Thyroid gland (tissue), 4 donors: ENCODE data around the gene TLE4. TPM values are rescaled to one million over a fixed set of nuclear protein-coding genes. Genes with fewer than 3 reads are reported as not detected.

ENCODE experiments used
- DNase-seq, 2 donors: peaks; one replicate each; pipeline ENCODE4 v3.0.0-alpha.2; 2019
- H3K27ac ChIP-seq, 3 donors: fragments of 200-600 bp; sonication (generic); 1 replicate in 2 of 3; 2 replicates in 1 of 3; pipeline ENCODE4 v1.5.1; 2016 to 2019; ENCODE audit warnings: mild to moderate bottlenecking in 1 of 3, moderate library complexity in 1 of 3
- H3K27me3 ChIP-seq: fragments of 200-600 bp; sonication (generic); one replicate; pipeline ENCODE4 v1.5.1; 2019
- H3K36me3 ChIP-seq, 2 donors: fragments of 200-600 bp; sonication (generic); one replicate each; pipeline ENCODE4 v1.5.1; 2016 to 2019
- H3K4me1 ChIP-seq, 2 donors: fragments of 200-600 bp; sonication (generic); one replicate each; pipeline ENCODE4 v1.5.1; 2017 to 2019
- H3K4me3 ChIP-seq, 3 donors: fragments of 200-600 bp; sonication (generic); replicated peaks in 1 of 3; 1 replicate in 2 of 3; 2 replicates in 1 of 3; pipeline ENCODE4 v1.5.1; 2016; ENCODE audit warnings: mild to moderate bottlenecking in 1 of 3
- H3K9me3 ChIP-seq: fragments of 200-600 bp; sonication (generic); one replicate; pipeline ENCODE4 v1.5.1; 2017
- POLR2A ChIP-seq, 2 donors: fragments of 450-650 bp; IDR thresholded peaks; one replicate each; pipeline ENCODE4 v1.6.1; 2017; ENCODE audit warnings: antibody characterized with exemption in 2 of 2, mild to moderate bottlenecking in 2 of 2, moderate library complexity in 1 of 2
- WGBS, 2 donors: methylation state at CpG; one replicate each; pipeline ENCODE4 v1.1.5; 2017; 5-methylcytosine and 5-hydroxymethylcytosine counted together
- intact Hi-C: fragments of 100-400 bp; cut with DNase I; formaldehyde crosslinking; loops from one replicate; pipeline ENCODE4 v1.15.1; 2023
- total RNA-seq, 4 donors: library from RNA; depleted of rRNA; stranded (reverse); fragments of >200 nt; gene quantifications; one replicate each; pipeline ENCODE4 v1.2.3, GENCODE V29; 2016
- TF ChIP-seq, protein P1 (sequence below), 6 experiments: fragments of 200-600 bp in 3 of 6; fragments of 450-650 bp in 3 of 6; sonication (generic) in 3 of 6; IDR thresholded peaks; one replicate each; pipeline ENCODE4 v1.5.1; 2016 to 2019; ENCODE audit warnings: antibody characterized with exemption in 6 of 6, mild to moderate bottlenecking in 2 of 6, inconsistent platforms in 1 of 6, moderate library complexity in 1 of 6

TLE4 gene
- total RNA-seq, 4 donors from 2014 or later: 40.3 to 64.2 (median 52.8) TPM

DNA sequence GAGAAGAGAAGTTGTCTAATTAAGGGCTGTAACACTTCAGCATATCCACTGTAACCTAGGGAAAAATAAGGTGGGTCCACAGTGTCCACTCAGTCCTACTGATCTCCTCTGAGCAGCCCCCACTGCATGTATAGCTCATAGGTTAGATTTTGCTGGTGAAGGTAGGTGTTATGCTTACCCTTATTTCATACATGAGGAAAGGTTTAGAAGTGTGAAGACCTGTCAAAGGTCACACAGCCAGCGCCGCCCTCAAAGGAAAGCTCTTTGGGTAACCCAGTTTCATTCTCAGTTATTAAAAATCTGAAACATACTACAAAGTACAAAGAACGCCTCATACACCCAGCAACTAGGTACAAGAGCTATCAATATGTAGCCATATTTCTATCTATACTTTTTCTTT is 87.2 kb downstream of the TLE4 start:
- H3K4me1 ChIP-seq: no peaks in the 10 kb centered on the region
- no peaks in the 10 kb centered on the region for H3K36me3 ChIP-seq
- intact Hi-C loops: no loop called here
- H3K27ac ChIP-seq: no peak overlapping the region
- no peaks in the 10 kb centered on the region for H3K27me3 ChIP-seq
- no peaks in the 10 kb centered on the region for H3K9me3 ChIP-seq
- TF ChIP-seq POLR2A (IDR thresholded peaks at IDR 0.05): no peak
- TF ChIP-seq, protein P1, sequence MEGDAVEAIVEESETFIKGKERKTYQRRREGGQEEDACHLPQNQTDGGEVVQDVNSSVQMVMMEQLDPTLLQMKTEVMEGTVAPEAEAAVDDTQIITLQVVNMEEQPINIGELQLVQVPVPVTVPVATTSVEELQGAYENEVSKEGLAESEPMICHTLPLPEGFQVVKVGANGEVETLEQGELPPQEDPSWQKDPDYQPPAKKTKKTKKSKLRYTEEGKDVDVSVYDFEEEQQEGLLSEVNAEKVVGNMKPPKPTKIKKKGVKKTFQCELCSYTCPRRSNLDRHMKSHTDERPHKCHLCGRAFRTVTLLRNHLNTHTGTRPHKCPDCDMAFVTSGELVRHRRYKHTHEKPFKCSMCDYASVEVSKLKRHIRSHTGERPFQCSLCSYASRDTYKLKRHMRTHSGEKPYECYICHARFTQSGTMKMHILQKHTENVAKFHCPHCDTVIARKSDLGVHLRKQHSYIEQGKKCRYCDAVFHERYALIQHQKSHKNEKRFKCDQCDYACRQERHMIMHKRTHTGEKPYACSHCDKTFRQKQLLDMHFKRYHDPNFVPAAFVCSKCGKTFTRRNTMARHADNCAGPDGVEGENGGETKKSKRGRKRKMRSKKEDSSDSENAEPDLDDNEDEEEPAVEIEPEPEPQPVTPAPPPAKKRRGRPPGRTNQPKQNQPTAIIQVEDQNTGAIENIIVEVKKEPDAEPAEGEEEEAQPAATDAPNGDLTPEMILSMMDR (IDR thresholded peaks at IDR 0.05): no peak
- no peak for DNase-seq
- WGBS, 2 donors: 97% methylated on average over 3 of the region's 3 CpGs
- H3K4me3 ChIP-seq: no peak overlapping the region

DNA sequence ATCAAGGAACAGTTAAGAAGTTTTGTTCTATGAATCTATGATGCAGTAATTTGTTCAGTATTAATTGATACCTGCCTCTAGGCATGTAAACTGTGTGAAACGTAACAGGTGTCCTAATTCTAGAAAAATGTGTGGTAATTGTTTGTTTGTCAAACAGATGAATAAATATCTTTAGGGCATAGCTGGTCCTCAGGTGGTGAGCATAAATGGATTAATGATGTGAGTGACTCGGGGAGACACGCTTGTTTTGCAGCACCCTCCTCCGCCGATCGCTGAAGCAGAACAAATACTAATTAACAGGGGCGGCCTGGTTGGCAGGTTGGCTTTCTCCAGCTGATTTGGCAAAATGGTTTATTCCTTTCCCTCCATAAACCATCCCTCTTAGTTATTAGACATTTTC is 88.8 kb downstream of the TLE4 start:
- DNase-seq: no peak
- WGBS, 2 donors: 94 to 96% methylated on average over 7 of the region's 7 CpGs
- intact Hi-C loops: no loop called here
- H3K9me3 ChIP-seq: no peaks in the 10 kb centered on the region
- H3K4me3 ChIP-seq: no peak overlapping the region
- H3K27me3 ChIP-seq: no peaks in the 10 kb centered on the region
- no peaks in the 10 kb centered on the region for H3K4me1 ChIP-seq
- no peak for TF ChIP-seq POLR2A (IDR thresholded peaks at IDR 0.05)
- TF ChIP-seq, protein P1 (IDR thresholded peaks at IDR 0.05): no peak
- no peak overlapping the region for H3K27ac ChIP-seq
- H3K36me3 ChIP-seq: no peaks in the 10 kb centered on the region

DNA sequence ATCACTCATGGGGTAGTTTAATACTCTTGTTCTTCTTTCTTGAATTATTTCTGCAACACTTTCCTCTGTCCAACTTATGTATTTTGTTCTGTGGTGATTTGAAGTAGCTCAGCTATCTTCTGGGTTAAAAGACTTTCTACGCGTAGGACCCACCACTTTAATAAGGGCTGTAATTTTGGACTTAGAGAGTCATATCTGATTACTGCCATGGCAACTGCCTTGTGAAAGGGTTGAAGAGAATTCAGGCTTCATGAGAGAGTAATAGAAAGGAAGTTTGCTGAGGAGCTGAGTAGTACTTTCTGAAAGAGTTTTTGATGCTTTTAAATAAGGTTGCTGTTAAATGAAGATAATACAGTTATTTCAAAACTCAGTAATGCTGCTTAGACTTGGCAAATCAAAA is 89.5 kb downstream of the TLE4 start:
- intact Hi-C loops: no loop called here
- H3K9me3 ChIP-seq: no peaks in the 10 kb centered on the region
- TF ChIP-seq POLR2A (IDR thresholded peaks at IDR 0.05): no peak
- TF ChIP-seq, protein P1 (IDR thresholded peaks at IDR 0.05): no peak
- no peaks in the 10 kb centered on the region for H3K36me3 ChIP-seq
- no peaks in the 10 kb centered on the region for H3K27me3 ChIP-seq
- DNase-seq: no peak
- H3K4me1 ChIP-seq: no peaks in the 10 kb centered on the region
- H3K4me3 ChIP-seq: no peak overlapping the region
- H3K27ac ChIP-seq: no peak overlapping the region
- 96 to 97% methylated on average over 2 of the region's 2 CpGs for WGBS, 2 donors

DNA sequence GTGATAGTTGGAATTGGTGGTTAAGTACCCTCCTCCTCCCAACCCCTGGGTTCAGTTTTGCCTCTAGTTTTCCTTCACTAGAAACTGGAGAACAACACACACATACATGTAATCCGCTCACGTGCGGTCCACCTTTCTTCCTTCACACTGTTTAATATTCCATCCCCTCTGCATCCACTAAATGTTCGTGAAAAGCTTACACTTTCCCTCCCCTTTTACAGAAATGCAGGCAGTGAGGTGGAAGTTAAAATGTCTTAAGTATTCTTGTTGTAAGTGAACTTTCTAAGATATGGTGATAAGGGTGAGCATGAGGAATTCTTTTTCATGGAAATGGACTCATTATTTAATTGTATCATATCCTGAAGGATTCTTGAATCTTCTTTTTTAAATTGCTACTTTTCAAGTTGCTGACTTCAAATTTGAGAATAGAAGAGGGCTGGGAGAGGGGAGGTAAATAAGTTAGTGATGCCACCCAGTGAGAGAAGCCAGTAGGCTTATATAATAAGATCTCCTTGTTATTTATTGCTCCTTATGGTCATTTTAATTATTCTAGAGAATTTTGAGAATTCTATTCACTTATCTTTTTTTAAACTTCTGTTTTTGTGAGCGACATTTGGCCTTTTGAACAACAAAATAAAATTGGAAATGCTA is 90.2 kb downstream of the TLE4 start:
- Histone ChIP-seq H3K27ac (no peak overlapping the region), H3K9me3 (no peaks in the 10 kb centered on the region), H3K36me3 (no peaks in the 10 kb centered on the region), H3K4me1 (no peaks in the 10 kb centered on the region), H3K27me3 (no peaks in the 10 kb centered on the region), H3K4me3 (no peak overlapping the region)
- intact Hi-C loops: no loop called here
- DNase-seq: no peak
- TF ChIP-seq POLR2A (IDR thresholded peaks at IDR 0.05): no peak
- TF ChIP-seq, protein P1 (IDR thresholded peaks at IDR 0.05): no peak
- 86 to 88% methylated on average over 5 of the region's 5 CpGs for WGBS, 2 donors

DNA sequence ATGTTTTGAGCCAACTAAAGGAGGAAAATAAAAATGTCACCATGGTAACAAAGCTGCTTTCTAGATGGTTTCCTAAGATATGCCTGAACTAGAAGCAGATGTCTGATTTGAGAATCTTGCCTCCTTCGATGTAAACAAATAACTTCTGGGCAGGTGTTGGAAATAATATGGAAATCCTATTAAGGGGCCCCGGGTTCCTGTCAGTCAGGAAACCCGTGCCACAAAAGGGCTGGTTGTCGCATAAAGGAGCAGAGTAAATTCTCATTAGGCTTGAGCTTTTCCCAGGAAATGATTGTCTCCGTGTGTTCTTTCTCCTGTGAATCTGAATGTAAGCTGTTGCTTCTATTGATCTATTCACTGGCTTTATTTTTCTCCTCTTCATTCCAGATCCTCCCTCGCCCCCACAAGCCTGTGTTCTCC is 90.8 kb downstream of the TLE4 start:
- no peaks in the 10 kb centered on the region for H3K9me3 ChIP-seq
- peaks cover under 1 to 1% of the 10 kb centered on the region in 2 donors for H3K4me1 ChIP-seq
- WGBS, 2 donors: 53 to 56% methylated on average over 6 of the region's 6 CpGs
- TF ChIP-seq POLR2A (IDR thresholded peaks at IDR 0.05): no peak
- TF ChIP-seq, protein P1 (IDR thresholded peaks at IDR 0.05): no peak
- no peaks in the 10 kb centered on the region for H3K36me3 ChIP-seq
- no peak overlapping the region for H3K4me3 ChIP-seq
- intact Hi-C loops: no loop called here
- DNase-seq: no peak
- H3K27ac ChIP-seq: no peak overlapping the region
- H3K27me3 ChIP-seq: no peaks in the 10 kb centered on the region
